Mesendoderm (in vitro differentiated cells): Measurements from ENCODE around the gene KRTAP3-1. TPM values are rescaled to one million over a fixed set of nuclear protein-coding genes. Genes with fewer than 3 reads are reported as not detected.

Source experiments
- small RNA-seq: library from polyadenylated mRNA; stranded (forward); fragments of <200 nt; extraction: miRNeasy Mini kit (QIAGEN cat#:217004); gene quantifications from one replicate; pipeline ENCODE3, GENCODE V24; 2013; ENCODE audit not compliant: insufficient read depth

KRTAP3-1 gene

Small RNA genes within 50 kb of the gene (small RNA-seq; reads per million reads assigned to genes)
- not detected for gene KRTAP3-4P
